ENCODE data around the gene MRPS14. TPM values are rescaled to one million over a fixed set of nuclear protein-coding genes. Genes with fewer than 3 reads are reported as not detected.

The MRPS14 gene
- total RNA-seq, 1 donor from 2014 or later: 27.8 TPM

- intact Hi-C loops (cut with DNase I): no loop called here
- DNase-seq (no peak), ATAC-seq (ENCODE audit: poor library complexity) (peak; percentile 71)
Measured at GRCh38 chr1:174965362-174966007, 57.7 kb downstream of the MRPS14 start.

GRCh38 chr1:174964972-174965361 lies 58.3 kb downstream of the MRPS14 start:
- intact Hi-C loops (cut with DNase I): no loop called here
- peak; percentile 44 for ATAC-seq (ENCODE audit: poor library complexity)
- no peak for DNase-seq

- intact Hi-C loops (cut with DNase I): no loop called here
- ATAC-seq (ENCODE audit: poor library complexity): peak; percentile 63
- DNase-seq: no peak
Measured at GRCh38 chr1:174964261-174964971, 58.8 kb downstream of the MRPS14 start.

- intact Hi-C loops (cut with DNase I): no loop called here
- ATAC-seq (ENCODE audit: poor library complexity): no peak
- DNase-seq: no peak
Measured at GRCh38 chr1:174963529-174964125, 59.6 kb downstream of the MRPS14 start.

Other genes starting within 250 kb of the MRPS14 start
- gene CACYBP, start 23.5 kb downstream of the MRPS14 start, total RNA-seq: 101 TPM
- gene TNN, start 44.4 kb upstream of the MRPS14 start, total RNA-seq: 0.08 TPM
- 15.4 TPM for gene KIAA0040, start 169.4 kb upstream of the MRPS14 start, total RNA-seq

All from Right ventricle myocardium superior (tissue), 1 donor.